H9 (cell line): Measurements from ENCODE around the gene ZSWIM8. TPM values are rescaled to one million over a fixed set of nuclear protein-coding genes. Genes with fewer than 3 reads are reported as not detected.

Experiments
- DNase-seq: peaks from one replicate; pipeline ENCODE4 v3.0.0-alpha.2; 2017
- H2AFZ ChIP-seq: one replicate; pipeline ENCODE4 v1.6.1; 2013; ENCODE audit warnings: mild to moderate bottlenecking, low read length, control low read depth, moderate library complexity
- H2AK5ac ChIP-seq: 2 replicates; pipeline ENCODE4 v1.6.1; 2013; ENCODE audit warnings: low read length, control low read depth, mixed read lengths; ENCODE audit not compliant: insufficient read length
- H2BK120ac ChIP-seq: one replicate; pipeline ENCODE4 v1.6.1; 2013; ENCODE audit warnings: low read depth, mild to moderate bottlenecking, low read length, control low read depth, inconsistent platforms; ENCODE audit not compliant: poor library complexity, severe bottlenecking
- H2BK12ac ChIP-seq: 2 replicates; pipeline ENCODE4 v1.6.1; 2013; ENCODE audit warnings: low read length, control low read depth, mixed read lengths, low read depth; ENCODE audit not compliant: insufficient read length
- H2BK15ac ChIP-seq: 2 replicates; pipeline ENCODE4 v1.6.1; 2013; ENCODE audit warnings: low read depth, low read length, control low read depth
- H2BK20ac ChIP-seq: one replicate; pipeline ENCODE4 v1.6.1; 2013; ENCODE audit warnings: low read depth, mild to moderate bottlenecking, low read length, control low read depth, inconsistent platforms; ENCODE audit not compliant: poor library complexity, severe bottlenecking
- H2BK5ac ChIP-seq: 2 replicates; pipeline ENCODE4 v1.6.1; 2013; ENCODE audit warnings: low read length, control low read depth, mixed read lengths; ENCODE audit not compliant: insufficient read length
- H3K14ac ChIP-seq: 2 replicates; pipeline ENCODE4 v1.6.1; 2013; ENCODE audit warnings: low read length, control low read depth; ENCODE audit not compliant: insufficient read depth
- H3K18ac ChIP-seq: 2 replicates; pipeline ENCODE4 v1.6.1; 2013; ENCODE audit warnings: low read depth, mild to moderate bottlenecking, mixed read lengths, low read length, control low read depth; ENCODE audit not compliant: insufficient read length
- H3K23ac ChIP-seq: 2 replicates; pipeline ENCODE4 v1.6.1; 2013; ENCODE audit warnings: low read length, control low read depth, mixed read lengths, low read depth; ENCODE audit not compliant: insufficient read length
- H3K23me2 ChIP-seq: 2 replicates; pipeline ENCODE4 v1.6.1; 2013; ENCODE audit warnings: low read depth, mild to moderate bottlenecking, mixed read lengths, low read length, control low read depth; ENCODE audit not compliant: insufficient read length, poor library complexity, severe bottlenecking
- H3K27ac ChIP-seq: 2 replicates; pipeline ENCODE4 v1.5.1; 2013; ENCODE audit warnings: low read length, control low read depth, mixed read lengths, low read depth; ENCODE audit not compliant: insufficient read length
- H3K27me3 ChIP-seq: 2 replicates; pipeline ENCODE4 v1.6.1; 2013; ENCODE audit warnings: low read length, control low read depth, inconsistent platforms; ENCODE audit not compliant: insufficient read depth
- H3K4ac ChIP-seq: 2 replicates; pipeline ENCODE4 v1.6.1; 2013; ENCODE audit warnings: low read depth, mild to moderate bottlenecking, control low read depth, inconsistent platforms, low read length, moderate library complexity
- H3K4me1 ChIP-seq: 2 replicates; pipeline ENCODE4 v1.6.1; 2013; ENCODE audit warnings: low read length, control low read depth, inconsistent platforms; ENCODE audit not compliant: insufficient read depth
- H3K4me2 ChIP-seq: 2 replicates; pipeline ENCODE4 v1.6.1; 2013; ENCODE audit warnings: low read length, control low read depth, mixed read lengths; ENCODE audit not compliant: insufficient read length, insufficient read depth
- H3K56ac ChIP-seq: 2 replicates; pipeline ENCODE4 v1.6.1; 2013; ENCODE audit warnings: low read depth, mild to moderate bottlenecking, mixed read lengths, low read length, control low read depth; ENCODE audit not compliant: insufficient read length
- H3K79me1 ChIP-seq: 2 replicates; pipeline ENCODE4 v1.6.1; 2013; ENCODE audit warnings: low read depth, mild to moderate bottlenecking, moderate library complexity, low read length, control low read depth, inconsistent platforms; ENCODE audit not compliant: insufficient read depth, poor library complexity, severe bottlenecking
- H3K79me2 ChIP-seq: 2 replicates; pipeline ENCODE4 v1.6.1; 2013; ENCODE audit warnings: low read length, control low read depth, inconsistent platforms; ENCODE audit not compliant: insufficient read depth
- H3K9ac ChIP-seq: 2 replicates; pipeline ENCODE4 v1.6.1; 2013; ENCODE audit warnings: low read length, control low read depth, mixed read lengths; ENCODE audit not compliant: insufficient read length; ENCODE audit errors: extremely low read depth
- H3K9me3 ChIP-seq: one replicate; pipeline ENCODE4 v1.6.1; 2013; ENCODE audit warnings: low read depth, low read length, inconsistent platforms; ENCODE audit not compliant: control insufficient read depth
- H3T11ph ChIP-seq: one replicate; pipeline ENCODE4 v1.6.1; 2013; ENCODE audit warnings: mild to moderate bottlenecking, low read length, control low read depth, inconsistent platforms
- H4K20me1 ChIP-seq: one replicate; pipeline ENCODE4 v1.6.1; 2013; ENCODE audit not compliant: control insufficient read depth, insufficient read length, insufficient read depth
- H4K5ac ChIP-seq: 2 replicates; pipeline ENCODE4 v1.6.1; 2013; ENCODE audit warnings: low read depth, mild to moderate bottlenecking, mixed read lengths, low read length, control low read depth; ENCODE audit not compliant: insufficient read length
- H4K8ac ChIP-seq: replicated peaks from 2 replicates; pipeline ENCODE4 v1.6.1; 2013; ENCODE audit warnings: low read length, control low read depth, mixed read lengths, low read depth; ENCODE audit not compliant: insufficient read length
- H4K91ac ChIP-seq: 2 replicates; pipeline ENCODE4 v1.6.1; 2013; ENCODE audit warnings: low read depth, mild to moderate bottlenecking, moderate library complexity, mixed read lengths, low read length, control low read depth; ENCODE audit not compliant: insufficient read length
- H3K27ac Mint-ChIP-seq, 3 experiments: 2 replicates in 2 of 3; 3 replicates in 1 of 3; pipeline ENCODE4 v1.8.0; 2020 to 2021; ENCODE audit warnings: mixed read lengths in 3 of 3, mild to moderate bottlenecking in 1 of 3, moderate library complexity in 1 of 3
- H3K27me3 Mint-ChIP-seq: 2 replicates; pipeline ENCODE4 v1.8.0; 2021; ENCODE audit warnings: low read depth, mild to moderate bottlenecking, moderate library complexity, mixed read lengths
- H3K36me3 Mint-ChIP-seq, 3 experiments: 2 replicates in 2 of 3; 3 replicates in 1 of 3; pipeline ENCODE4 v1.8.0; 2020 to 2021; ENCODE audit warnings: low read depth in 3 of 3, mixed read lengths in 3 of 3; ENCODE audit not compliant: insufficient read depth in 1 of 3
- H3K4me1 Mint-ChIP-seq, 2 experiments: 2 replicates each; pipeline ENCODE4 v1.8.0; 2020; ENCODE audit warnings: mixed read lengths in 2 of 2
- H3K4me3 Mint-ChIP-seq, 2 experiments: 2 replicates in 1 of 2; 3 replicates in 1 of 2; pipeline ENCODE4 v1.8.0; 2020 to 2021; ENCODE audit warnings: mild to moderate bottlenecking in 2 of 2, mixed read lengths in 2 of 2, moderate library complexity in 1 of 2
- H3K9me3 Mint-ChIP-seq, 2 experiments: 2 replicates in 1 of 2; 3 replicates in 1 of 2; pipeline ENCODE4 v1.8.0; 2020; ENCODE audit warnings: mild to moderate bottlenecking in 2 of 2, mixed read lengths in 2 of 2, moderate library complexity in 1 of 2
- CTCF ChIP-seq: fragments of 200-600 bp; sonication (generic); conservative IDR thresholded peaks from 3 replicates; pipeline ENCODE4 v1.8.0; 2021; ENCODE audit warnings: antibody characterized with exemption, mild to moderate bottlenecking
- WGBS: extraction: QIAGEN DNeasy Blood & Tissue Kit; methylation state at CpG from one replicate; pipeline ENCODE4 v1.1.7; 2013; ENCODE audit warnings: missing lambda C conversion rate, low lambda C conversion rate, mixed read lengths; ENCODE audit not compliant: insufficient read length; ENCODE audit errors: extremely low coverage; 5-methylcytosine and 5-hydroxymethylcytosine counted together
- total RNA-seq: library from RNA; stranded (reverse); gene quantifications from 2 replicates; pipeline ENCODE4 v1.2.1, GENCODE V29; 2021

Gene ZSWIM8
- total RNA-seq, 1 experiment from 2014 or later = 41.0 TPM

- Mint-ChIP-seq H3K4me1 (peaks cover 31 to 37% of the 10 kb centered on the region in 2 experiments), H3K4me3 (no peak overlapping the region), H3K27me3 (no peaks in the 10 kb centered on the region), H3K27ac (no peak overlapping the region), H3K36me3 (peaks cover 8 to 40% (median 34%) of the 10 kb centered on the region in 3 experiments; a peak in 6 of 7 replicates), H3K9me3 (no peaks in the 10 kb centered on the region)
- Histone ChIP-seq H2AK5ac (no peak overlapping the region), H3K18ac (no peak overlapping the region), H3K4ac (no peak overlapping the region), H2BK120ac (no peak overlapping the region), H3K23ac (no peak overlapping the region), H3K4me2 (no peak overlapping the region), H4K20me1 (no peaks in the 10 kb centered on the region), H4K5ac (no peak overlapping the region), H3K27ac (no peak overlapping the region), H2BK15ac (no peak overlapping the region), H4K91ac (no peak overlapping the region), H2BK12ac (no peak overlapping the region), H3K79me1 (peaks cover 11% of the 10 kb centered on the region), H3K4me1 (peaks cover under 1% of the 10 kb centered on the region; the same call in 1 of the 2 replicates), H3K79me2 (peaks cover 10% of the 10 kb centered on the region; the same call in 1 of the 2 replicates), H3K23me2 (peaks cover 3% of the 10 kb centered on the region), H3K56ac (no peak overlapping the region), H3K27me3 (no peaks in the 10 kb centered on the region), H3K9ac (no peak overlapping the region), H3K9me3 (no peaks in the 10 kb centered on the region), H2AFZ (no peak overlapping the region), H4K8ac (no peak overlapping the region), H3K14ac (no peak overlapping the region), H2BK5ac (no peak overlapping the region), H2BK20ac (no peak overlapping the region), H3T11ph (no peak overlapping the region)
- DNase-seq = no peak
- TF ChIP-seq CTCF = no peak
- WGBS = no CpG with 5 or more reads among the region's 5 CpGs
Measured at GRCh38 chr10:73779018-73779417, 6.4 kb upstream of the ZSWIM8 start.
